GM18868 (cell line): Measurements from ENCODE around the gene EPHA8.

Experiments used
- ATAC-seq: cut with Tn5 transposase; IDR thresholded peaks from one replicate; pipeline ENCODE4 v1.9.1; 2021; ENCODE audit warnings: mild to moderate bottlenecking, moderate library complexity; ENCODE audit not compliant: unreplicated experiment

EPHA8 gene

DNA sequence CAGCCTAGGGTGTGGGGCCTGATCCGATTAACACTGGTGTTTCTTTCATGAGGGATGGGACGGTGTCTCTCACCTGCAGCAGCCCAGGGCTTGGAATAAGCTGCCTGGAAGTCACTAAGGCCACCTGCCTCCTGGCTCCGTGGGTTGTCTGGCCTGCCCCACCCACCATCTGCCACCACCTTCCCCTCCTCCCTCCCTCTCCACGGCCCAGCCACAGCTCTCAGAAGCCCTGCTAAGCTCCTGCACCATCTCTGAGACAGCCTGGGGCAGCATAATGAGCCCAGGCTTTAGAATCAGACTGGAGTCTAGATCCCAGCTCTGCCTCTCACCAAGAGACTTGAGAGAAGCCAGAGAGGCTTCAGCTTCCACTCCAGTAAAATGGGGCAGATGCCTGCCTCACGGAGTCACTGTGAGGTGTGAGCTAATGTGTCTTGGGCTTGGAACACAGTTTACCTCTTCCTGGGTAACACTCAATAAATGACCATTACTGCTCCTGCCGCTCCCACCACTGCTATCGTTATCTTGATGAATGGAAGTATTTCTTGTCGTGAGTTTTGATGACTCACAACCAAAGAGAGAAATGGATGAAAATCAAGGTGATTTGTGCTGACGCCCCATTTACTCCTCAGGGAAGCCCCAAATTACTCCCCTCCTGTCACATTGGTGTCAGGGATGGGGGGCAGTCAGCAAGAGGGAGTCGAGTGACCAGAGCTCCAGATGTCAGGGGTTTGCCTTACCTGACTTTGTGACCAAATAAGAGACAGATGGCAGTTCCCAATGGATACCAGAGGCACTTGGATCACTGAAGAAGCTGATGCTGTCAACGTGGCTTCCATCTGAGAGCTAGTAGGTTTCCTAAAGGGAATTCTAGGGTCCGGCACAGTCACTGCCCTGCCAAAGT is 49.6 kb downstream of the EPHA8 start:
- no peak for ATAC-seq

DNA sequence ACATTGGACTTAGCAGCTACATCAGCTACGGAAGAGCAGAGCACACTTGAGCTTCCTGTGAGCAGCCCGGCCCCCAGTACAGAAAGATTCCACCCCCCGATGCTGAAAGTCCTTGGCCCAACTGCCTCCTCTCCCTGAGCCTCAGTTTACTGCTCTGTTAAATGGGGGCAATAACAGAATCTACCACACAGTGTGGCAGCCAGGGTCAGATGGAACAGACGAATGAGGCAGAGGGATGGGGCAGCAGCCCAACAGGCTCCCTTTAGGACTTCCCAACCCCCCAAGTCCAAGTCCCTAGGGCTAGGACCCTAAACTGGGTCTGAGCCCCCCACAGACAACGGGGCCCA is 50.3 kb downstream of the EPHA8 start:
- no peak for ATAC-seq

GRCh38 chr1:22613951-22614350 is 50.7 kb downstream of the EPHA8 start:
- no peak for ATAC-seq

GRCh38 chr1:22615886-22616285 is 52.6 kb downstream of the EPHA8 start:
- ATAC-seq, result no peak

GRCh38 chr1:22616571-22616970 is 53.3 kb downstream of the EPHA8 start:
- ATAC-seq, result no peak

GRCh38 chr1:22618056-22618455 is 54.8 kb downstream of the EPHA8 start:
- no peak for ATAC-seq

GRCh38 chr1:22619252-22619651 is 56.0 kb downstream of the EPHA8 start:
- no peak for ATAC-seq

- ATAC-seq, result no peak
Measured at GRCh38 chr1:22619798-22620197, 56.5 kb downstream of the EPHA8 start.

GRCh38 chr1:22621761-22622160 is 58.5 kb downstream of the EPHA8 start:
- ATAC-seq, result no peak

DNA sequence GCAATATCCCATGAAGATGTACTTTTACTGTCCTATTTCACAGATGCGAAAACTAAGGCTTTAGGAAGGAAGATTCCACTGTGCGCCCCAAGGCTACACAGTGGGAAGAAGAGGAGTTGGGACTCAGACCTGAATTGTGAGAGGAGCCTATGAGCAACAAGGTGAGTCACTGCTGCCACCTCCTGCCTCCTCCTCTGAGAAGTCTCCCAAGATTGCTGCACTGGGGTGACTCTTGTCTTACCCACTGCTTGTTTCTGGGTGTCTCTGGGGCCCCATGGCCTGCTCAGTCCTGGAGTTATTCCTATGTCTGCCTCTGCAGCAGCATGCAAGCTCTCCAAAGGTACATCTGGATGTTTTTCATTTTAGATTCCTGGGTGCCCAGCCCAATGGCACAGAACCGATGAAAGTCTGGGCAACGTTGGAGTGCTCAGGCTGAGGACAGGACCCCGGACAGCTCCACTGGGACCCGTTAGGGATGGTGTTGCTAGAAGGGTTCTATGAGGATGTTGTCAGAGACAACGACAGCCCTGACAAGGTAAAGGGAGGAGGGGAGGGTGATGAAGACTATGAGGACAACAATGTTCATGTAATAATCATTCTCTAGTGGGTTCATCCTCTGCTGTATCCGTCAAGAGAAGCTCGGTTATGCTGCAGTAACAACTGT is 62.1 kb downstream of the EPHA8 start:
- no peak for ATAC-seq

DNA sequence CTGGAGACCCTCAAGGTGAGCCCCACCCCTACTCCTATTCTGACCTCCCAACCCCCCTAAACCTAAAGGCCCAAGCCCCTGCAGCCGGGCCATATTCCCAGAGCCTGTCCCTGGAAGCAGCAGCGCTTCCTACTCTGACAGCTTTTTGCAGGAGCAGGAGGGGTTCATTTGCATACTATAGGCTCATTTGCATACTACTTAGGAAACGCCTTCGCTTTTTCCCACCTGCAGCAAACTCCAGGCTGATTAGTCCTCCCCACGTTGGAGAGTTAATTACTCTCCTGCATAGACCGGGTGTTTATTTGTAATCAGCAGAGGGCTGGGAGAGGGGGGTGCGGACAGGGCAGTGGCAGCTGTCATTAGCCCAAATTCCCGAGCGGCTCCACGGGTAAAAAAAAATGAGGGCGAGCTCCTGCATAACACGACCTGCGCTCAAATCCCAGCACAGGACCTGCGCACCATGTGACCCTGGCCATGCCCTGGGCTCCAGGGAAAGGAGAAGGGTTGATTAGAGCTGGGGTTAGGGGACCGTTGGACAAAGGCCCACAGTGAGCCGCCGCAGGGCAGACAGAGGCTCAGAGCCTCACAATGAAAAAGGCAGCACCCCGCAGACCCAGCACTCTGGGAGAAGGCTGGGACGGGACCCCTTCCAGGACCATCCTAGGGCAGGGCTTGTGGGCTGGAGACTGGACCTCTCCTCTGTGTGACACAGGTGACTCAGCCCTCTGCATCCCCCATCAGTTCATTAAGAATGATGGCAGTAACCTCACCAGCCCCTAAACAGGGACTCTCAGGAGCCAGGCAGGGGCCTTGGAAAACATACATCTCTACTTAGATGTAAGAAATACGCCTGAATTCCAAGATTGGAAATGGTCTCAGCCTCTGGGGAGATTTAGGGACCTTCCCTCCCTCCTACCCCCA is 63.2 kb downstream of the EPHA8 start:
- ATAC-seq, result no peak

GRCh38 chr1:22627331-22627730 is 64.0 kb downstream of the EPHA8 start:
- no peak for ATAC-seq

- no peak for ATAC-seq
Measured at GRCh38 chr1:22628698-22629444, 65.6 kb downstream of the EPHA8 start.

DNA sequence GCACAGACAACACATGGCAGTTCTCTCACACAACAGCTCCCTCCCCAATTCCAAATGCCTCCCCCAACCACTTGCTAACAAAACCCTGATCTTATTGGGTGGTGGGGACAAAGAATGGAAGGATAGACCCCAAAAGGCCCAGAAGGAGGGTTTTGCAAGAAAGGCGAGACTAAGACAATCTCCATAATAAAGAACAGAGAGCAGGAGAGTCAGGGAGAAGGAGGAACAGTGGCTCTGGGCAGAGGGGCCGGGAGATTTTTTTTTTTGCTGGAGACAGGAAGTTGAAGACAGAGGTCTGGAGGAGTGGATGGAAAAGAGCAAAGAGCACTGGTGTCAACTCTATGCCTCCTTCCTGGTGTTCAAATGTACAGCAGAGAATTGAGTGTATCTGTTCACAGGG is 66.6 kb downstream of the EPHA8 start:
- no peak for ATAC-seq

- ATAC-seq, result no peak
Measured at GRCh38 chr1:22633697-22634463, 70.6 kb downstream of the EPHA8 start.

GRCh38 chr1:22635436-22635835 is 72.1 kb downstream of the EPHA8 start:
- ATAC-seq, result no peak

DNA sequence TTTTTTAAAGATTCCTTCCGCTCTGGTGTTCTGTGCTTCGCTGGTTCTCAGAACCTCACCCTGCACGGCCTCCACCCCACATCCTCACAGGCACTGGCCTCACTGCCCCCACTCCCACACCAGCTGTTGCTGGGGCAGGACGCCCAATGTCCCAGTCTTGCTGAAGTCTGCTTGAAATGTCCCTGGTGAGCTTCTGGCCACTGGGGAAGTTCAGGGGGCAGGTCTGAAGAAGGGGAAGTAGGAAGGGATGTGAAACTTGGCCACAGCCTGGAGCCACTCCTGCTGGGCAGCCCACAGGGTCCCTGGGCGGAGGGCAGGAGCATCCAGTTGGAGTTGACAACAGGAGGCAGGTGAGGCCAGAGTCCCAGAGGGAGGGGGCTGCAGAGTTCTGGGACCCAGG is 73.1 kb downstream of the EPHA8 start, which contains the start of gene C1QA:
TSS of gene C1QA (plus strand) at position 276 of the 400 bp plus-strand sequence. CDS start 989 bp downstream, outside the sequence.
- ATAC-seq, result no peak

DNA sequence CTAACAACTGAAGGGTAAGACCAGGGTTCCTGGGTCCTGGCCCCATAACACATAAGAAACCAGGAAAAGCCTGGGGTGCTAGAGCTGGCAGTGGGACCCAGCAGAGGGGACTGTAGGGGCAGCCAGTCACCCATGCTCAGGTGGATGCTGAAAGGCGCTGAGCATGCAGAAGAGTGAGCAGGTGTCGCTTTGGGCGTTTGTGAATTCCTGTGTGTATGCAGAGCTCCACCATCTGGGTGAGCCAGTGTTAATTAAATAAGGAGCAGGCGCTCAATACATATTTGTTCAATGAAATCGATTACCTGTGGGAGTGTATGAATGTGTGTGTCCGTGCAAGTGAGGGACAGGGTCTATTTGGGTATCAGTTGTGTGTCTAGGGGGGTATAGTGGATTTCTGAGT is 73.6 kb downstream of the EPHA8 start:
- no peak for ATAC-seq

GRCh38 chr1:22637907-22638445 is 74.7 kb downstream of the EPHA8 start:
- no peak for ATAC-seq
